Peyer's patch (tissue), 4 donors: Measurements from ENCODE around the gene IFRD2. TPM values are rescaled to one million over a fixed set of nuclear protein-coding genes. Genes with fewer than 3 reads are reported as not detected.

ENCODE experiments used
- DNase-seq, 3 donors: peaks; one replicate each; pipeline ENCODE4 v3.0.0-alpha.2; 2017 to 2019
- H3K27ac ChIP-seq, 4 donors: fragments of 200-600 bp; sonication (generic); one replicate each; pipeline ENCODE4 v1.5.1; 2016 to 2019
- H3K27me3 ChIP-seq, 2 donors: fragments of 200-600 bp; sonication (generic); one replicate each; pipeline ENCODE4 v1.5.1; 2019
- H3K36me3 ChIP-seq, 3 donors: fragments of 200-600 bp; sonication (generic); one replicate each; pipeline ENCODE4 v1.5.1; 2016 to 2019
- H3K4me1 ChIP-seq, 4 donors: fragments of 200-600 bp; sonication (generic); one replicate each; pipeline ENCODE4 v1.5.1; 2016 to 2019
- H3K4me3 ChIP-seq, 4 donors: fragments of 200-600 bp; sonication (generic); 1 replicate in 3 of 4; 2 replicates in 1 of 4; pipeline ENCODE4 v1.5.1; 2016 to 2019; ENCODE audit warnings: mild to moderate bottlenecking in 1 of 4
- H3K9me3 ChIP-seq, 4 donors: fragments of 200-600 bp; sonication (generic); one replicate each; pipeline ENCODE4 v1.5.1; 2016 to 2019; ENCODE audit warnings: mild to moderate bottlenecking in 1 of 4
- POLR2A ChIP-seq, 2 donors: fragments of 450-650 bp; IDR thresholded peaks; one replicate each; pipeline ENCODE4 v1.5.1; 2017; ENCODE audit warnings: antibody characterized with exemption in 2 of 2, mild to moderate bottlenecking in 2 of 2, moderate library complexity in 2 of 2
- total RNA-seq, 4 donors: library from RNA; depleted of rRNA; stranded (reverse); fragments of >200 nt; gene quantifications; one replicate each; pipeline ENCODE4 v1.1.0, GENCODE V29; 2016
- TF ChIP-seq, protein P1 (sequence below), 6 experiments: fragments of 450-650 bp in 4 of 6; fragments of 200-600 bp in 2 of 6; sonication (generic) in 1 of 6; IDR thresholded peaks; one replicate each; pipeline ENCODE4 v1.5.1; 2017 to 2019; ENCODE audit warnings: antibody characterized with exemption in 6 of 6, mild to moderate bottlenecking in 3 of 6, moderate library complexity in 1 of 6

IFRD2 gene
- total RNA-seq, 4 donors from 2014 or later: 75.5 to 205 (median 140) TPM

DNA sequence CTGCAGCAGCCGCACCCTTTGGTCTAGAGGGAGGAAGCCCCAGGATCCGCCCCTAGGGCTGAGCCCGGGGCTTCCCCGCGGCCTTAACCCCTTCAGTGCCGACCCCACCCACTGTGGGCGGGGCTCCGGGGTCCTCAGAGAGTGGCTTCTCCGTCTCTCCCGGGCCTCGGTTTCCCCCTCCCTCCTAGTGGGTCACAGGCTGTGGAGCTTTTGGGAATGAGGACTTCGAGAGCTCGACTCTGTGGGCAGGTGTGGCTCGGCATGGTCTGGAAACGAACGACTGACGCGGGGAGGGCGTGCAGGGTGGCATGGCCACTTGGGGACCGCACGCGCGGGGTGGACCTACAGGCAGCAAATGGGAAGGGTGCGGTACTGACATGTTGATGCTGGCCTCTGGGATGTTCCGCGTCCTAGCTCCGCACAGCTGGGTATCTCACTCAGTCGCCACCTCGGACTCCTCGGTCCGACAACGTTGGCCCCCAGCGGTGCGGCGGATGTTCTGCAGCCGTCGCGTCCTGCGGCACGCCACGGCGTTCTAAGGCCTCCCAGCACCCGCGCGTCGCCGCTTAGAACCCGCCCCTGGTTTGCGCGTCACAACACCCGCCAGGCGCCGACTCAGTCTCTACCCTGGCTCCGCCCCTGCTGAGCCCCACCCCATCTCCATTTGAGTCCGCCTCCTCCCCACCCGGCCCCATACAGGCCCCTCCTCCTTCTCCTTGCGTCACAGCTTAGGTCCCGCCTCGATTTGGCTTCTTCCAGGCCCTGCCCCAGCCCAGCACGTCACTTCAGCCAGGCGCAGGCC, 6.8 kb upstream of the IFRD2 start, which contains the start of the genes HYAL3 and NAA80:
Gene HYAL3 (minus strand): TSS at position 570 of the 802 bp plus-strand sequence. CDS start 3,803 bp downstream, outside the sequence.
Gene NAA80 (minus strand): TSS at position 570 of the 802 bp plus-strand sequence. CDS start 1,942 bp downstream, outside the sequence.
- DNase-seq: peak; percentile 99 to 100 (median 100)
- Histone ChIP-seq H3K9me3 (no peaks in the 10 kb centered on the region), H3K4me1 (peaks cover 3 to 42% (median 7%) of the 10 kb centered on the region in 4 donors), H3K4me3 (peak within 1 kb of the TSS; percentile 64 to 73 (median 66)), H3K36me3 (peaks cover 0 to 3% (median 0%) of the 10 kb centered on the region in 3 donors), H3K27me3 (no peaks in the 10 kb centered on the region), H3K27ac (peak within 1 kb of the TSS; percentile 89 to 93 (median 92))
- TF ChIP-seq, protein P1, sequence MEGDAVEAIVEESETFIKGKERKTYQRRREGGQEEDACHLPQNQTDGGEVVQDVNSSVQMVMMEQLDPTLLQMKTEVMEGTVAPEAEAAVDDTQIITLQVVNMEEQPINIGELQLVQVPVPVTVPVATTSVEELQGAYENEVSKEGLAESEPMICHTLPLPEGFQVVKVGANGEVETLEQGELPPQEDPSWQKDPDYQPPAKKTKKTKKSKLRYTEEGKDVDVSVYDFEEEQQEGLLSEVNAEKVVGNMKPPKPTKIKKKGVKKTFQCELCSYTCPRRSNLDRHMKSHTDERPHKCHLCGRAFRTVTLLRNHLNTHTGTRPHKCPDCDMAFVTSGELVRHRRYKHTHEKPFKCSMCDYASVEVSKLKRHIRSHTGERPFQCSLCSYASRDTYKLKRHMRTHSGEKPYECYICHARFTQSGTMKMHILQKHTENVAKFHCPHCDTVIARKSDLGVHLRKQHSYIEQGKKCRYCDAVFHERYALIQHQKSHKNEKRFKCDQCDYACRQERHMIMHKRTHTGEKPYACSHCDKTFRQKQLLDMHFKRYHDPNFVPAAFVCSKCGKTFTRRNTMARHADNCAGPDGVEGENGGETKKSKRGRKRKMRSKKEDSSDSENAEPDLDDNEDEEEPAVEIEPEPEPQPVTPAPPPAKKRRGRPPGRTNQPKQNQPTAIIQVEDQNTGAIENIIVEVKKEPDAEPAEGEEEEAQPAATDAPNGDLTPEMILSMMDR (IDR thresholded peaks at IDR 0.05): peak in 5 of 6 experiments; percentile 13 to 69 (median 60)
- TF ChIP-seq POLR2A (IDR thresholded peaks at IDR 0.05): peak; percentile 91 to 97

DNA sequence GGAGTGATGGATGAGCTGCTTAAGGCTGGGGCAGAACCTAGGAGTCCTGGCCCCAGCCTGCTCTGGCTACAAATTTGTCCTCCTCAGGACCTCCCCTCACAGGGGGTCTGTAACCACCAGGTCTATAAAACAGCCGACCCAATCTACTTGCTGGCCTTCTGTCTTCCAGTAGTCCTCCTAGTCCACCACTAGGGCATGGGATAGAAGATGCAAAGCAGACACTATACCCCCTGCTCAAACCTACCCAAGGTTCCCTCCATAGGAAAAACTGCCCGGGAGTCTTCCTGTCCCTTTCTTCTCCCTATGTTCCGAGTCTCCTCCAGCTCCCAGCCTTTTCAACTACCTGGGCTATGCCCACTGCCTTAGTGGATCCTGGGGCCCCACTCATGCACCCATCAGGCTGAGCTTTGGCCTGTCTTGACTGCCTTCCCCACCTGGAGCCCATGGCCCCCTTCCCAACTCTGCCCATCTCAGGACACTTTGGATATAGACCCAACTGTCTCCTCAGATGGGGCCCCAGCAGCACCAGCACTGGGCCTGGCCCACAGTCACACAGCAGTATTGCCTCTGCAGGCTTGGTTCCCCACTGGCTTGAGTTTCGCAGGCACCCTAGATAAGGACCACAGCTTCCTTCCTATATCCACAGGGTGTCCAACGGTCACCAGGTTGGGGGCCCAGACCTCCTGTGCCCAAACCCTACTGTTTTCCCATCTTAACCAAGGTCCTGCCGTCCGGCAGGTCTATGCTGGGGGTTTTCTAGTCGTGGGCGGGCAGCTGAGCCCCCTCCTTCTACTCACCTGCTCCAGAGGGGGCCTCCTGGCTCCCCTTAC, 5.9 kb upstream of the IFRD2 start:
- TF ChIP-seq, protein P1 (IDR thresholded peaks at IDR 0.05): no peak
- no peak for TF ChIP-seq POLR2A (IDR thresholded peaks at IDR 0.05)
- Histone ChIP-seq H3K27me3 (no peaks in the 10 kb centered on the region), H3K27ac (peak overlapping the region; percentile 89 to 93 (median 92)), H3K4me1 (peaks cover 3 to 39% (median 7%) of the 10 kb centered on the region in 4 donors), H3K36me3 (peaks cover 0 to 3% (median 0%) of the 10 kb centered on the region in 3 donors), H3K4me3 (peak overlapping the region; percentile 64 to 73 (median 66)), H3K9me3 (no peaks in the 10 kb centered on the region)
- DNase-seq: peak in 1 of 3 donors; percentile 57

DNA sequence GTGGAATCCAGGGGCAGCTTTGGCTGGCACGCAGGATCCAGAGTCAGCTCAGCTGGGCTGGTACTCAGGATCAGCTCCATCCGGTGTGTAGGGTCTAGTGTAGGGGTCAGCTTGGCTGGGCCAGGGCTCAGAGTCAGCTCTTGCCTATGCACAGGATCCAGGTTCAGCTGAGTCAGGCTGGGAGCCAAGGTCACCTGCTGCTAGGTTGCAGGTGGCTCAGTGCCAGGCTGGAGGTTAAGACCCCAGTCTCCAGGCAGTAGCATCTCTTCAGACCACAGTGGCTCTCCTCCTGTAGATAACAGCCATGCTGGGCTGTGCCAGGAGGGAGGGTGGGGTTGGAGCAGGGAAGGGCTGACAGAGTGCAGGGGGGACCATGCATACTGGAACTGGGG, 5.2 kb upstream of the IFRD2 start:
- no peak for TF ChIP-seq POLR2A (IDR thresholded peaks at IDR 0.05)
- TF ChIP-seq, protein P1 (IDR thresholded peaks at IDR 0.05): no peak
- H3K4me3 ChIP-seq: no peak overlapping the region
- peaks cover 0 to 3% (median 0%) of the 10 kb centered on the region in 3 donors for H3K36me3 ChIP-seq
- no peaks in the 10 kb centered on the region for H3K27me3 ChIP-seq
- no peaks in the 10 kb centered on the region for H3K9me3 ChIP-seq
- no peak overlapping the region for H3K27ac ChIP-seq
- peak in 2 of 3 donors; percentile 53 to 56 for DNase-seq
- peaks cover 3 to 34% (median 11%) of the 10 kb centered on the region in 4 donors for H3K4me1 ChIP-seq

GRCh38 chr3:50296721-50297383, 4.6 kb upstream of the IFRD2 start:
- Histone ChIP-seq H3K27ac (no peak overlapping the region), H3K4me3 (no peak overlapping the region), H3K9me3 (no peaks in the 10 kb centered on the region), H3K36me3 (peaks cover 0 to 3% (median 0%) of the 10 kb centered on the region in 3 donors), H3K4me1 (peaks cover 3 to 34% (median 13%) of the 10 kb centered on the region in 4 donors), H3K27me3 (no peaks in the 10 kb centered on the region)
- DNase-seq: peak in 1 of 3 donors; percentile 42
- TF ChIP-seq, protein P1 (IDR thresholded peaks at IDR 0.05): no peak
- no peak for TF ChIP-seq POLR2A (IDR thresholded peaks at IDR 0.05)
